Vagina (tissue), 2 donors: ENCODE results near the gene CIAPIN1.

Experiments used
- CTCF ChIP-seq, 3 experiments: fragments of 450-650 bp in 2 of 3; fragments of 200-600 bp in 1 of 3; sonication (generic) in 1 of 3; IDR thresholded peaks; one replicate each; pipeline ENCODE4 v1.5.1; 2017 to 2019; ENCODE audit warnings: antibody characterized with exemption in 3 of 3, mild to moderate bottlenecking in 2 of 3, moderate library complexity in 2 of 3
- POLR2A ChIP-seq, 2 donors: fragments of 450-650 bp; IDR thresholded peaks; one replicate each; pipeline ENCODE4 v1.6.1; 2017; ENCODE audit warnings: antibody characterized with exemption in 2 of 2, mild to moderate bottlenecking in 2 of 2, moderate library complexity in 2 of 2
- POLR2AphosphoS5 ChIP-seq, 2 donors: sonication (generic); formaldehyde crosslinking; IDR thresholded peaks; one replicate each; pipeline ENCODE4 v1.9.0; 2017; ENCODE audit warnings: antibody characterized with exemption in 2 of 2, mild to moderate bottlenecking in 2 of 2, low read depth in 1 of 2; ENCODE audit not compliant: insufficient read depth in 1 of 2

- TF ChIP-seq POLR2AphosphoS5 (IDR thresholded peaks at IDR 0.05; ENCODE audit: insufficient read depth in 1 of 2, low read depth in 1 of 2) (no peak), POLR2A (IDR thresholded peaks at IDR 0.05) (no peak), CTCF (IDR thresholded peaks at IDR 0.05) (no peak)
These were observed 65.2 kb downstream of the CIAPIN1 start for GRCh38 chr16:57381791-57382534.
